Activated T-helper 1 cell treated with anti-CD3 and anti-CD28 coated beads, Interleukin-2, amount 50 U/mL, for 16 hours (primary cell): ENCODE results near the gene ME3.

Experiments used
- DNase-seq, 2 donors: peaks; one replicate each; pipeline ENCODE4 v3.0.0-alpha.2; 2020; ENCODE audit warnings: low read depth in 1 of 2, low spot score in 1 of 2

ME3 gene

GRCh38 chr11:86519064-86519911, 153.1 kb downstream of the ME3 start:
- no peak for DNase-seq

- no peak for DNase-seq
Measured at GRCh38 chr11:86518211-86518610, 154.2 kb downstream of the ME3 start.

GRCh38 chr11:86517557-86517956, 154.9 kb downstream of the ME3 start:
- no peak for DNase-seq

- no peak for DNase-seq
Measured at GRCh38 chr11:86515297-86516094, 156.9 kb downstream of the ME3 start.

- DNase-seq, result no peak
Measured at GRCh38 chr11:86514453-86514852, 158.0 kb downstream of the ME3 start.

- no peak for DNase-seq
Measured at GRCh38 chr11:86513746-86514373, 158.6 kb downstream of the ME3 start.

GRCh38 chr11:86513138-86513537, 159.3 kb downstream of the ME3 start:
- DNase-seq, result no peak

GRCh38 chr11:86511086-86511551, 161.3 kb downstream of the ME3 start:
- no peak for DNase-seq

GRCh38 chr11:86510674-86511073, 161.7 kb downstream of the ME3 start:
- no peak for DNase-seq

- no peak for DNase-seq
Measured at GRCh38 chr11:86510097-86510496, 162.3 kb downstream of the ME3 start.

- DNase-seq, result no peak
Measured at GRCh38 chr11:86509588-86509974, 162.8 kb downstream of the ME3 start.

GRCh38 chr11:86508604-86509587, 163.5 kb downstream of the ME3 start:
- no peak for DNase-seq

- DNase-seq, result no peak
Measured at GRCh38 chr11:86507249-86507845, 165.1 kb downstream of the ME3 start.

GRCh38 chr11:86506235-86506634, 166.2 kb downstream of the ME3 start:
- DNase-seq, result no peak

GRCh38 chr11:86503131-86503530, 169.3 kb downstream of the ME3 start:
- no peak for DNase-seq

GRCh38 chr11:86502137-86502642, 170.2 kb downstream of the ME3 start:
- DNase-seq, result no peak

- no peak for DNase-seq
Measured at GRCh38 chr11:86500500-86501140, 171.8 kb downstream of the ME3 start.

- DNase-seq, result no peak
Measured at GRCh38 chr11:86499723-86500129, 172.7 kb downstream of the ME3 start.

GRCh38 chr11:86497836-86498235, 174.6 kb downstream of the ME3 start:
- DNase-seq, result no peak
